HG02870 (cell line): ENCODE results near the gene BCR.
"Not testable (repeated sequence)": the region's sequence is repeated elsewhere in the genome, so short reads cannot be mapped to it uniquely, and the experiment has no call there.

Experiments used
- ATAC-seq: cut with Tn5 transposase; IDR thresholded peaks from one replicate; pipeline ENCODE4 v1.9.1; 2021; ENCODE audit warnings: mild to moderate bottlenecking, moderate library complexity; ENCODE audit not compliant: unreplicated experiment

Gene BCR

GRCh38 chr22:23180301-23180892 lies at the start of gene BCR:
Gene BCR (plus strand): TSS chr22:23180509. CDS start chr22:23180961, 452 bp downstream.
- no peak for ATAC-seq

DNA sequence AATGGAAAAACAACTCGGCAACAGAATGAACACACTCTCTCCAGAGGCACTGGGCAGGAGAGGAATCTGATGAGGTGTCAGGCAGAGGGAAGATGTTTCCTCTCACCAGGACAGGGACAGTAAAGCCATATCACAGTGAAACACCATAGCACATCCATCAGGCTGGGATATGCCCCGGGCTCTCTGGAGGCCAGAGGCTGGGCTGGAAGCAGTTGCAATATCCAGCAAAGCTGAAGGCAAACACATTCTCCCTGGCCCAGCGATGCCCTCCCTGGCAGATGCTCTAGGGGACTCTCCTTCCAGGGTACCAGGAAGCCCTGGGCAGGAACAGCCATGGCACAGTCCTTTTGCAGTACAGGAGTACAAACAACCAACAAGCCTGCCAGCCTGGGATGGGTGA lies 49.6 kb upstream of the BCR start:
- no peak for ATAC-seq

- ATAC-seq: no peak
These were observed 48.4 kb upstream of the BCR start for GRCh38 chr22:23131931-23132330.

- no peak for ATAC-seq
These were observed 47.8 kb upstream of the BCR start for GRCh38 chr22:23132376-23133091.

GRCh38 chr22:23133922-23134321 lies 46.4 kb upstream of the BCR start:
- ATAC-seq: no peak

- not testable (repeated sequence) for ATAC-seq
These were observed 43.3 kb upstream of the BCR start for GRCh38 chr22:23136991-23137390.

DNA sequence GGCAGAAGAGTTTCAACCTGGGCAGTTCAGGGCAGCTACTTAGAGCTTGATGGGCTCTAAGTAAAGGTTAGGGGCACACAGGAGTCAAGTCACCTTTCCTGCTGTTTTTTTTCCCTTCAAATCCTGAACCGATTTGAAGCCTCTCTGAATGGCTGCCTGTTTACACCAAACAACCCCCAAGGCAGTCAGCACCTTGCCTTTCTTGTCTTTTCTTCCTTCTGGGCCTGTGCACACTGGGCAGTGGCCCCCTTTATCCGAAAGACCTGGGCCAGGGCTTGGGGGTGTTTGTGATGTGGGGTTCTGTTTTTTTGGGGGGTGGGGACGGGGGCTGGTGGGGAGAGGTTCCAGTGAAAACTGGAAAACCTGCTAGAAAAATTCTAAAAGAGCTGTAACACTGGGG lies 42.8 kb upstream of the BCR start:
- no peak for ATAC-seq

DNA sequence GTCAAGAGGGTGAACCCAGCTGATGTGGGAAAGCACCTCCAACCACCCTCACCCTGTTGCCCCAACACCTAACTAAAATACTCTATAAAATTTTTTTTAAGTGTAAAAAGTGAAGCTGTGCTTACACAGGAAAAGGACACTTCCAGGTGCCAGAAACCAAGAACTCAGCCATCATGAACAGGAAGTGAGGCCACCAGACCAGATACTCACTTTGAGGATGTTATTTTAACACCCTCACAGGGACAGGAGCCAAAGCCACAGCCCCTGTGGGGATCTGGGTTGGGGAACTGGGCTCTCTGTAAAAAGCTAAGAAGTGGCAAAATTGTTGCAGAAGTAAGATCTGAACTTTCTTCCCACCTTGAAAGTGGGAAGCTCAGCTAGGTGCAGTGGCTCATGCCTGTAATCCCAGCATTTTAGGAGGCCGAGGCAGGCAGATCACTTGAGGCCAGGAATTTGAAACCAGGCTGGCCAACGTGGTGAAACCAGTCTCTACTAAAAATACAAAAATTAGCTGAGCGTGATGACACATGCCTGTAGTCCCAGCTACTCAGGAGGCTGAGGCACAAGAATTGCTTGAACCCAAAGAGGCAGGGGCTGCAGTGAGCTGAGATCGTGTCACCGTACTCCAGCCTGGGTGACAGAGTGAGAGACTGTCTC lies 42.3 kb upstream of the BCR start:
- ATAC-seq: no peak

- no peak for ATAC-seq
These were observed 41.5 kb upstream of the BCR start for GRCh38 chr22:23138584-23139435.

GRCh38 chr22:23140385-23140784 lies 39.9 kb upstream of the BCR start:
- no peak for ATAC-seq

DNA sequence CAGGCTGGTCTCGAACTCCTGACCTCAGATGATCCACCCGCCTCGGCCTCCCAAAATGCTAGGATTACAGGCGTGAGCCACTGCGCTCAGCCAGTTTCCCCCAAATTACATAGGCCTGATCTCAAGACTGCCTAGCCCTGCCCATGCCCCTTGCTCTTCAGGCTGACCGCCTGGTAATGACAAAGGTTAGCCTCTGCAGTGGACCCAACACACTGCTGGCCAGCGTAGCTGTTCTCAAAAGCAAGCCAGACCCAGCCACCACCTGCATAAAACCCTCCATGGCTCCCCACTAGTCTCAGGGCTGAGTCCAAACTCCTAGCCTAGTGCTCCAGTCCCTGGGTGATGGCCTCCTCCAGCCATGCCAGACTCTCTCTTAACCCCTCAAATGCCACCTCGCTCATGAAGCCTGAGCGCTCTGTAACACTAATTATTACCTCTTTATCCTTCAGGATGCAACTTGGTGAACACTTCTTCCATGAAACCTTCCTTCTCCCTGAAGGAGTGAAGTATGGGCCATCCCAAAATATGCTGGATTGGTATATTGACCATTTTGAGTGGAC lies 37.7 kb upstream of the BCR start:
- no peak for ATAC-seq

DNA sequence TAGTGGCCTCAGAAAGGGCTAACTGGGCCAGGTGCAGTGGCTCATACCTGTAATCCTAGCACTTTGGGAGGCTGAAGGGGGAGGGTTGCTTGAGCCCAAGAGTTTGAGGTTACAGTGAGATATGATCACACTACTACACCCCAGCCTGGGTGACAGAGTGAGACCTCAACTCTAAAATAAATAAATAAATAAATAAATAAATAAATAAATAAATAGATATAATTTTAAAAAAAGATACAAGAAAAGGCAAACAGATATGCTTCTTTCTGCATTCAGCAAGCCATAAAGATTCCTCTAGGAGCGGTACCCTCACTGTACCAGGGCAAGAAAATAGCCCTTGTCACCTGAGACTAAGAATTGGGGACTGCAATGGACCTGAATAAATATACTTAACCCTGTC lies 37.2 kb upstream of the BCR start:
- no peak for ATAC-seq

- no peak for ATAC-seq
These were observed 35.9 kb upstream of the BCR start for GRCh38 chr22:23144432-23144831.

DNA sequence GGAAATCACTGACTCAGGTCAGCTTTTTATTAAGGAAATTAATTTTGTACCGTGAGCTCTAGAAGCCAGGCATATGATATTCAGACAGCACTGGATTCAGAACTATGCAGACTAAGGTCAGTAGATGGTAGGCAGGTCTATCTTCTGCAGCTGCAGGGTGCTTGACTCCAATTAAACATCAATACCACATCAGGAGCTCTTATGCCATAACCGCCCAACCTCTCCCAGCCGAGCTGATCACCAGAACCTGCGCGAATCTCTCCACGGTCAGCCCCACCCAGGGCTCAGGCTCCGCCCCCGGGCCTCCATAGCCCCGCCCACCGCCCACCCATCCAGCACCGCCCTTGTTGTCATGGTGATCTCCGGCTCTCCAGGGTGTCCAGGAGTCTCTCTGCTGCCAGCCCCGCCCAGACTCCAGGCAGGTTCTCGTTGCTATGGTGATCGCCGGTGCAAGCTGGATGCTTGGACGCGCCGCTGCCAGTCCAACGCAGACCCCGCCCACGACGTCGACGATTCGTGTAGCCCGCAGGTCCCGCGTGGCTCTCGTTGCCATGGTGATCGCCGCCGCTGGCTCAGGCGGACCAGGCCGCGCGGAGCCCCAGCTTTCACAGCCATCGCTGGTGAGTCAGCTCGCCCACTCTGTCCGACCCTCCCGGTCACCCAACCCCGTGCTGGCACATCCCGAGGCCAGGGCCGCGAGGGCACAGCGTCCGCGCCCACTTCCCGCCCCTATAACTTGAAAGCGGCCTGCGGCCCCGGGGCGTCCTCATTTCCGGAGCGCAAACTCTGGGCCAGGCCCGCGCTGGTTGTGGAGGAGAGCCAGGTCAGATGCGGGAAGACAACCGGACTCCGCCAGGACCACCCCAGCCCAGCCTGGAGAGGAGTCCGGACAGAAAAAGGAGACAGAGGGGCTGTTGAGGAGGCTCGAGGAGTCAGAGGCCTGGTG lies 35.1 kb upstream of the BCR start, which contains the start of gene RAB36:
Gene RAB36, plus strand, starts transcription at position 546 of the 946 bp plus-strand sequence. CDS start 1,140 bp downstream, outside the sequence.
- ATAC-seq: no peak

- ATAC-seq: no peak
These were observed 34.3 kb upstream of the BCR start for GRCh38 chr22:23145878-23146470.

DNA sequence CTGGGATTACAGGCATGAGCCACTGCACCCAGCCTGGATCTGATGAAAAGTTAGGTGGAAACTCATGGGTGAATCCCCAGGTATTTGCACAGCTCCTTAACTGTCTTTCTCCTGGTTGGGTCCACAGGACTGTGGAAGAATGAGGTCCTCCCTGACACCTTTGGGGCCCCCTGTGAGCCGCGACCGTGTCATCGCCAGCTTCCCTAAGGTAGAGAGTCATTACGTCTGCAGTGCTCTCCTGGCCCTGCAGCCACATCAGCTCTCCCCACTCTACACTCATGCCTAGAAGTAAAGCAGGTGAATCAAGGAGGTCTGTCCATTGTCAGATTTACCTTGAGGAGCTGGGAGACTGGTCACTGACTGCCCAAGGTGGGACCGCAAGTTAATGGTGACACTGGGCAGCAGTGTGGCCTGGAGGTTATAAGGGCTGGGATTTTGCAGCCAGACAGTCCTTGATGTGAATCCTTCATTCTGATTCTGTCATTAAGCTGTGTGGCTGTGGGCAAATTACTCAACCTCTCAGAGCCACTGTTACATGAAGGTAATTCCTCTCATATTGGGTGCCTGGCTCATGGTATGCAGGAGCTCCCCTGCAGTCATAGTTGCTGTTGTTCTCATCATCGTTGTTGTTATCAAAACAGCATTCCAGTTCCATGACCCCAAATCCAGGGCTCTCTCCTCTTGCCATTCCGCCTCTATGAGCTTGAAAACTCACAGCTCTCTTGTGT lies 33.7 kb upstream of the BCR start:
- ATAC-seq: no peak

DNA sequence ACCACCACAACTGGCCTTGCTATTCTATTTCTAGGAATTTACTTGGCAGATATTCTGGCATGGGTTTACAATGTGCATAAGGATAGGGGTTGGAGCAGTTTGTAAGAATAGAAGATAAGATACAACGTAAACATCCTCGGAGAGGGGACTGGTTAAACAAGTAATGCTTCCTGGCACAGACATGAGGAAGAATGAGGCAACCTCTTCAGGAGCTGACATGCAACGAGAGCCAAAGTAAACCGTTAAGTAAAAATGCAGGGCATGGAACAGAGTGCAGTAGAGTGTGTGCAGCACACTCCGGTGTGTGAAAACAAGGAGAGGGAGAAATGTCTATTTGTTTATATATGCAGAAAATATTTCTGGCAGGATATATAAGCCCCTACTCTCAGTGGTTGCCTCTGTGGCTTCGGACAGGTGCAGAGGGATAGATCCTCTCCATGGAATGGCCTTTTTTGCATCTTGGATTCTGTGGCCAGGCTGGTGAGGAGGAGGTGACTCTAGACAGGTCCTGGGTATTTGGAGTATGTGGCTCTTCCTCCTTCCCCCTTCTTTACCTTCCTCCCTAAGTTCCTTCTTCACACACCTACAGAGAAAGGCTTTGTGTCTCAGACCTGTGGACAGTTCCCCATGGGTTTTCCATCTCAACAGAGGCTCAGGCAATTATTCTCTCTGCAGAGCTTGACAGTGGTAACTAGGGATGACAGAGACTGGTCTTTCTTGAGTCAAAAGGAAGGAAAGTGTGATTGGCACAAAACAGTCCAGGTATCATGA lies 32.5 kb upstream of the BCR start:
- no peak for ATAC-seq

DNA sequence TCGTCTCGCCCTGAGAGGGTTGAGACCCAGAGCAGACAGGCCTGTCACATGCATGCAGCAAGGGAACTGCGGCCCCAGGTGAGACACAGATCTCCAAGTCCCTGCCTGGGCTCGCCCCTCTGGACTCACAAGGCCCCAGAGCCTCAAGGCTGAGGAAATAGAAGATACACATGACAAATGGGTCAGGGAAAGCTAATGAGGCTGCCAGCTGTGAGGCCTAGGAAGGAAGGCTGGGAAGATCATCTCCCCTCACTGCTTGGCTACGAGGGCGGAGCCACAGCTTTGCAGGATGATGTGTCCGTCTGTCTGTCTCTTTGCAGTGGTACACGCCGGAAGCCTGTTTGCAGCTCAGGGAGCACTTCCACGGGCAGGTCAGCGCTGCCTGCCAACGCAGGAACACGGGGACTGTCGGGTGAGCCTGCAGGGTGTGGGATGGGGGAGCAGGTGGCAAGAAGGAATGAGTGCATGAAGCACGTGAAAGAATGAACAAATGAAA lies 30.5 kb upstream of the BCR start:
- ATAC-seq: no peak
